Measurements from ENCODE around the gene RELN.

Gene RELN

GRCh38 chr7:103934508-103934907, 55.0 kb downstream of the RELN start:
- TF ChIP-seq ZFX (IDR thresholded peaks at IDR 0.05; ENCODE audit: borderline replicate concordance) = no peak
- no peak for TF ChIP-seq CTCF (IDR thresholded peaks at IDR 0.05)
- H3K27ac ChIP-seq = no peak overlapping the region

GRCh38 chr7:103932389-103932788, 57.1 kb downstream of the RELN start:
- TF ChIP-seq ZFX (IDR thresholded peaks at IDR 0.05; ENCODE audit: borderline replicate concordance) (no peak), CTCF (IDR thresholded peaks at IDR 0.05) (no peak)
- no peak overlapping the region for H3K27ac ChIP-seq

GRCh38 chr7:103929901-103930311, 59.6 kb downstream of the RELN start:
- no peak for TF ChIP-seq CTCF (IDR thresholded peaks at IDR 0.05)
- peak overlapping the region; percentile 51 for H3K27ac ChIP-seq

- no peak for TF ChIP-seq ZFX (IDR thresholded peaks at IDR 0.05; ENCODE audit: borderline replicate concordance)
- TF ChIP-seq CTCF (IDR thresholded peaks at IDR 0.05) = no peak
Measured at GRCh38 chr7:103928581-103928980, 60.9 kb downstream of the RELN start.

GRCh38 chr7:103924184-103924583, 65.3 kb downstream of the RELN start:
- TF ChIP-seq CTCF (IDR thresholded peaks at IDR 0.05) (no peak), ZFX (IDR thresholded peaks at IDR 0.05; ENCODE audit: borderline replicate concordance) (no peak)
- H3K27ac ChIP-seq = no peak overlapping the region

More at GRCh38 chr7:103928581-103928980, 60.9 kb downstream of the RELN start:
- peak overlapping the region; percentile 51; the same call in 1 of the 2 replicates for H3K27ac ChIP-seq

- no peak overlapping the region for H3K27ac ChIP-seq
- TF ChIP-seq CTCF (IDR thresholded peaks at IDR 0.05) (no peak), ZFX (IDR thresholded peaks at IDR 0.05; ENCODE audit: borderline replicate concordance) (no peak)
Measured at GRCh38 chr7:103922407-103922806, 67.1 kb downstream of the RELN start.

- TF ChIP-seq CTCF (IDR thresholded peaks at IDR 0.05) (no peak), ZFX (IDR thresholded peaks at IDR 0.05; ENCODE audit: borderline replicate concordance) (no peak)
- H3K27ac ChIP-seq = no peak overlapping the region
Measured at GRCh38 chr7:103921692-103922091, 67.8 kb downstream of the RELN start.

Data from 22Rv1 (cell line).